HG02943 (cell line): ENCODE data around the gene CYGB.

ENCODE experiments used
- ATAC-seq: cut with Tn5 transposase; IDR thresholded peaks from one replicate; pipeline ENCODE4 v1.9.1; 2021; ENCODE audit warnings: mild to moderate bottlenecking, low read depth, moderate library complexity; ENCODE audit not compliant: unreplicated experiment

CYGB gene

GRCh38 chr17:76553178-76553908, 15.8 kb upstream of the CYGB start:
- ATAC-seq: no peak

- ATAC-seq: no peak
Measured at GRCh38 chr17:76551685-76552084, 14.2 kb upstream of the CYGB start.

DNA sequence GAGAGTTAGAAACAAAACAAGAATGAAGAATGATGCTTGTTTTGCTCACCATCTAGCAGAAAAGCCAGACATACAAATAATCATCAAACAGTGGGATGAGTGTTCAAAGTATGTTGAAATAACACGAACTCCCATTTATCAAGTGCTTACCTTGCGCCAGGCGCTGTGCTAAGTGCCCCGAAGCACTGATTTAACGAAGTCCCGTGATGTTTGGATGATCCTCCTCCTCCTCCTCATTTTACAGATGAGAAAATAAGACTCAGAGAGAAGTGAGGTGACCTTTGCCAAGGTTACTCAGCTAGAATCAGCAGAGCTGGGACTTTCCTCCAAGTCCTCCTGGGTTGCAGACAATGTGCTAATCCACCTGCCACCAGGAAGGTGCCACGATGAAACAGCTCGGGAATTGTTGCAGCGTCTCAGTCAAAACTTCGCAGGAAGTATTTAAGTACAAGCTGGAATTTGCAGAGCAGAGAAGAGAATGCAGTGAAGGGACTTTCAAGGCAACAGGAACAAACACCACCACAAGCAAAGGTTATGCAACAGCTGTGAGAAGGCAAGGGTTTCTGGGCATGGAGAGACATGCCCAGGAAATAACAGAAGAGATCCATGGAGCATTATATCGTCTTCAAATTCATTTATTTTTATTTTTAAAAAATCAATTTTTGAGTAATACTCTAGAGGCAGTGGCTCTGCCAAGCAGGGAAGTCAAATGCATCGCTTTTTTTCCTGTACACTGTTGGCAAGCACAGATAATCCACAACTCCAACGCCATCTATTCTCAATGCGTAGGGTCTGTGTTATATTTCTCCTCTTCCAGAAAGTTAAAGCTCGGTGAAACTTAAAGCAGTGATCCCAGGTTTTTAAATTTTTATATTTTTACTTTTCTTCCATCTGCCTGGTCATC, 13.5 kb upstream of the CYGB start:
- ATAC-seq: no peak

GRCh38 chr17:76549539-76549938, 12.0 kb upstream of the CYGB start:
- ATAC-seq: no peak

DNA sequence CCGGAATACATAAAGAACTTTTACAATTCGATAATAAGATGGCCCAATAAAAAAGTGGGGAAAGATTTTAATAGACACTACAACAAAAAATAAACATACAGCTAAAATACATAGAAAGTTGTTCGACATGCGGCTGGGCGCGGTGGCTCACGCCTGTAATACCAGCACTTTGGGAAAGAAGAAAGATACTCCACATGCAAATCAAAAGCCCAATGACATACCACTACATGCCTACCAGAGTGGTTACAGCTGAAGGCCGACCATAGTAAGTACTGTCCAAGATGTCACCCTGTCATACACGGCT, 11.7 kb upstream of the CYGB start:
- ATAC-seq: no peak

DNA sequence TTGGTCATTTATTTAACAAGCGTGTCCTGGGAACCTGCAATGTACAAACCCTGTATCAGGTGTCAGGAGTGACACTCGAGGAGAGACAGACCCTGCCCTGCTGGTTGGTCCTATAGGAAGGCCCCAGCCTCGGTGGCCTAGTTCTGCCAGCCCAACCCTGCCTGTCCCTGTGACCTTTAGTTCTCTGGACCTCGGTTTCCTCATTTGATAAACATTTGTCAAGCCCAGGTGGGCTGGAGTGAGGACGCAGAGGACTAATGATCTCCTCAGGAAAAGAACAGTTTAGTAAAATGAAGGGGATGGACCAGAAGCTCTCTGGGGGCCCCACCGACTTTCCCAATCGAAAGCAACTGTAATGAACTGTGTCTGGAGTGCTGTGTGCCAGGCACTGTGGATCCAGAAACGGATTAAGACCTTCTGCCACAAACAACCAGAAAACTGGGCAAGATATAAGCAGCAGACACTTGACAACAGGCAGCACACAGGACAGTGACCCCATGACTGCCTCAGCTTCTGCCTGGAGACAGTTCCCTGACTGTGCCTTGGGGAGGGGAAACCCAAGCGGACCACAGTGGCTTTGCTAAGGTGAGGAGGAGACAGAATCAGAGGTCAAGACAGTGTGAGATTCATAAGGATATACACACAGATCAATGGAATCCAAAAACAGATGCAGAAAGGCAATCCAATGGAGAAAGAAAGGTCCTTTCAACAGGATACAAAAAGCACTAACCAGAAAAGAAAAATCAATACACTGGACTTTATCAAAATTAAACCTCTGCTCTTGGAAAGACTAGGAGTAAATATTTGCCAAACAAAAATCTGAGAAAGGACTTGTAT, 11.1 kb upstream of the CYGB start:
- no peak for ATAC-seq

DNA sequence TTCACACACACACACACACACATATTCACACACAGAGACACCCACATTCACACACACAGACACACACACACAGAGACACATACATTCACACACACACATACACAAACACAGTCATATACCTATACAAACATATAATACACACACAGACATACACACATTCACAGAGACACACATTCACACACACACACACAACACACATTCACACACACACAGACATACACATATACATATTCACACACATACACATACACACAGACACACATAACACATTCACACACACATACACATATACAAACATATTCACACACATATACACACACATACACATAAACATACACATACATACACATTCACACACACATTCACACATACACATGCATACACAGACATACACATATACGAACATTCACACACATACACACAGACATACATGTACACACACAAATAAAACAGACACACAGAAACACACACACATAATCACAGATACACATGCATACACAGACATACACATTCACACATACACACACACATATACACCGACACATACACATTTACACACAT, 10.2 kb upstream of the CYGB start:
- ATAC-seq: no peak

DNA sequence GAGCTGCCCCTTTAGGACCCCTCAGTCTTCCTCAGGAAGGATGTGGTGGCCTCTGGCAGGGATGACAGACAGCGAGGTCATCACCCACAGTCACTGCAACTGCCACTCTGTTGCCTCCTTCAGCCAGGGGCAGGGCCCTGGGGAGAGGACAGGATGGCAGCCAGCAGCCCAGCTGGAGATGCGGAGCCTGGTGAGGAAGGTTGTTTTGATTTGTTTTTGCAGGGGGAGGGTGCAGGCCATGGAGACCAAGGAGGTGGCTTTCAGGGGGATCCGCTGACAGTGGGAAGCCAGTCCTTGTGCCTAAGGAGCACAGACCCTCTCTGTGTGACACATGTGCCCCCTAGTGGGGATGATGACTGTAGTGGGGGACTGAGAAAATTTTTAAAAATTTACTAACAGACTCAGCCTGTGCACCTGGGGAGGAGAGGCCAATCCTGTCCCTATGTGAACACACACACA, 9.7 kb upstream of the CYGB start:
- ATAC-seq: no peak

GRCh38 chr17:76546556-76547182, 9.2 kb upstream of the CYGB start:
- no peak for ATAC-seq

- no peak for ATAC-seq
Measured at GRCh38 chr17:76545918-76546555, 8.5 kb upstream of the CYGB start.

DNA sequence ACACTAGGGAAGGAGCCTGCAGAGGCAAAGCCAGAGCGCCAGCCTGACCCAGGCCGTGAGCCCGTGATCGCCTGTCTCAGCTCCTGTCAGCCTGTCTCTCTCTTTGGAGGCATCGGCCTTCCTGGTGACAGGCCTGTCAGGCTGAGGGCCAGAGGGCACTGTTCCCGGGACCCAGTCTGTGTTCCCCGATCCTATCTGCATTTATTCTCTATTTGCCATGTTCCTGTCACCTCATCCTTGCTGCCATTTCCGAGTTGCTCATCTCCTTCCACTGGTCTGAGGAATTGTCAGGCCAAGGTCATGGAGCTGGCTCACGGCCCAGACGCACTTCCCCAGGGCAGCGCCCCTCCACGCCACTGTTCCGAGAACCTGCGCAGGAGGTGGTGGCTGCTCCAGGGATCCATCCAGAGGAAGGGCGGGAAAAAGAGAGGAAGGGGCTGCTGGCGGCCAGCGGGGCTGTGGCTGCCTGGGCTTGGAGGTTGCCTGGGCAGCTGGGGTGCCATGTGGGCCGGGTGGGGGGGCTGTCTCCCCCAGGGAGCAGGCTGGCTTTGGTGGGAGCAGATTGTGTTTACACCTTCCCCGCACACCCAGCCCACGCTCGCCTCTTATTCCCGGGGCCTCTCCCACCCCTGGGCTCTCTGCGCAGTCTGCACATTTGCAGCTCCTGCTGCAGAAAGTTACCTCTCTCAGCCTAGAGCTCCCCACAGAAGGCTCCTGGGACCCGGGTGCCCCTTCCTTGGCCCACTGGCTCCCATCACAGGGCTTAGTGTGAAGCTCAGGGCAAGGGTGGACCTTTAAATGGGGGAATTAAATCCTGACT, 7.2 kb upstream of the CYGB start:
- ATAC-seq: no peak

DNA sequence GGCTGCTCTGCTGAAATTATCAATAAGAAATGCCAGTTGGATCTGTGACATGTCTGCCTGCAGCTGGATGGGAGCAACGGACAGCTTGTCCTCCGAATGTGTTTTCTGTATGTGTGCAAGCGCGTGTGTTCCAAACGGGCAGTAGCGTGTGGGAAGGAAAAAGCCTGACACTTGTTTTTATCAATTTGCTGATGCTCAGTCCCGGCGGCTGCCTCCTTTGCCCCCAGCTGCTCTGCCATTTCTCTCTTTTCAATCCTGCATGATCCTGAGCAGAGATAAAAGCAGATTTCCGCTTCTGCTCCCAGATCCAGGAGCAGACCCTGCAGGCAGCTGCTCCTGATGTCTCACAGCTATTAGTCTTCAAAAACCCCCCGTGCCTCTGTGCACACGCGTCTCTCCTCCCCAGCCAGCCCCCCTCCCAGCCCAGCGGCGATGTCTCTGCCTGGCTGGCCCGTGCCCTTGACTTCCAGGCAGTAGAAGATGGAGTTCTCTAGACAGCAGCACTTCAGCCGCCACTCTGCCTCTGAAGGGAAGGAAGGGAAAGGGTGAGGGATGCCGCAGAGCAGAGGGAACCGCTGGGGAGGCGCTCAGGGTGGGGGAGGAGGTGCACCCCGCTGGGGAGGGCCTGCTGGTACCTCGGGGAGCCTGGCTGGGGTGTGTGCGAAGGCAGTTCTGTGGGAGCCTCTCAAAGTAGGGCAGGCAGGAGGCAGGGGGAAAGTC, 6.5 kb upstream of the CYGB start:
- no peak for ATAC-seq

GRCh38 chr17:76543482-76543825, 5.9 kb upstream of the CYGB start:
- ATAC-seq: no peak

- no peak for ATAC-seq
Measured at GRCh38 chr17:76542984-76543383, 5.5 kb upstream of the CYGB start.

- ATAC-seq: no peak
Measured at GRCh38 chr17:76542566-76542971, 5.1 kb upstream of the CYGB start.

GRCh38 chr17:76541739-76542454, 4.4 kb upstream of the CYGB start:
- no peak for ATAC-seq

DNA sequence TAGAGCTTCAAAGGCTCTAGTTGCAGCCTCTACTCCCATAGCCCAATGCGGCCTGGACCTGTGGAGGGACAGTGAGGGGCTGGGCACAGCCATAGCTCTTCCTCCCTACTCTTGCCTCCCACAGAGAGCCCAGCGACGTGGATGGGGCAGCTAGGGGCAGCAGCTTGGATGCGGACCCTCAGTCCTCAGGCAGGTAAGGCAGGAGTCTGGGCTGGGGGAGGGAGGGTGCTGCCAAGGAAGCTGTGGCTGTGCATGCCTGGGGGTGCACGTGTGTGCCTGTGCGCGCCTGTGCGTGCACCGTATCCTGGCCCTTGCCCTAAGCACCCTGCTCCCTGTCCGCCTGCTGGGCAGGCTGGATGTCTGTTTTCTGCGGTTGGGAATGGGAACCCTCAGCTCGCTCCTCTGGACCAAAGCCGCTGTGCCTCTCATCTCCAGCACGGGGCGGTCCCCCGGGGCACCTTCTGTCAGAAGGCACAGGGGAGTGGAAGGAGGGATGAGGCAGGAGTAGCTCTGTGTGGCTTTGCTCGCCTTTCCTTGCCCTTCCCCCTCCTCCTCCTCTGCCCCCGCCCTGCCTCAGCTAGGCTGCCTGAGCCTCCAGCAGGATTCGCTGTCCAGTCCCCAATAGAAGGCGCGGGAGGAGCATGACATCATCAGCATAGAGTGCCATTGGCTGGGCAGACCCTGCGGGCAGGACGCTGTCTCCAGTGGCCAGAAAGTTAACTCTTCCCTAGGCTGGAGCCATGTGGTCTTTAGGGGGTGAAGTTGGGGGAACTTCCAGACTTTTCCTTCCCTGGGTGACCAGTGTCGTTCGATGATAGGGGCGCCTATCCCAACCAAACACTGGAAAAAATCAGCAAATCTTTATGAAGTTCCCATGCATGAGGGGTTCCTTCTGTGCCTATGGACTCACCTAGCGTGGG, 3.1 kb upstream of the CYGB start:
- ATAC-seq: no peak
